Osteocyte (in vitro differentiated cells): ENCODE measurements around the gene ATOH8. TPM values are rescaled to one million over a fixed set of nuclear protein-coding genes. Genes with fewer than 3 reads are reported as not detected.

Experiments used
- DNase-seq: peaks from one replicate; pipeline ENCODE4 v3.0.0; 2021; ENCODE audit warnings: mixed read lengths; ENCODE audit not compliant: unreplicated experiment; ENCODE audit errors: extremely low spot score
- H3K27ac Mint-ChIP-seq: one replicate; pipeline ENCODE4 v1.8.0; 2021; ENCODE audit warnings: mild to moderate bottlenecking, mixed read lengths; ENCODE audit not compliant: unreplicated experiment
- H3K27me3 Mint-ChIP-seq: one replicate; pipeline ENCODE4 v1.8.0; 2021; ENCODE audit warnings: mixed read lengths; ENCODE audit not compliant: unreplicated experiment
- H3K36me3 Mint-ChIP-seq: one replicate; pipeline ENCODE4 v1.8.0; 2021; ENCODE audit warnings: mixed read lengths; ENCODE audit not compliant: unreplicated experiment
- H3K4me1 Mint-ChIP-seq: one replicate; pipeline ENCODE4 v1.8.0; 2021; ENCODE audit warnings: mixed read lengths; ENCODE audit not compliant: unreplicated experiment
- H3K4me3 Mint-ChIP-seq: one replicate; pipeline ENCODE4 v1.8.0; 2021; ENCODE audit warnings: mild to moderate bottlenecking, moderate library complexity, mixed read lengths; ENCODE audit not compliant: unreplicated experiment
- H3K9me3 Mint-ChIP-seq: one replicate; pipeline ENCODE4 v1.8.0; 2021; ENCODE audit warnings: mixed read lengths; ENCODE audit not compliant: unreplicated experiment
- total RNA-seq: library from RNA; stranded (reverse); gene quantifications from 2 replicates; pipeline ENCODE4 v1.2.1, GENCODE V29; 2021
- TF ChIP-seq, protein P1 (sequence below): fragments of 200-600 bp; sonication (generic); IDR thresholded peaks from 2 replicates; pipeline ENCODE4 v1.5.0; 2021; ENCODE audit warnings: antibody characterized with exemption, mild to moderate bottlenecking, moderate library complexity

Gene ATOH8
- total RNA-seq, 1 donor from 2014 or later = 5.9 TPM

DNA sequence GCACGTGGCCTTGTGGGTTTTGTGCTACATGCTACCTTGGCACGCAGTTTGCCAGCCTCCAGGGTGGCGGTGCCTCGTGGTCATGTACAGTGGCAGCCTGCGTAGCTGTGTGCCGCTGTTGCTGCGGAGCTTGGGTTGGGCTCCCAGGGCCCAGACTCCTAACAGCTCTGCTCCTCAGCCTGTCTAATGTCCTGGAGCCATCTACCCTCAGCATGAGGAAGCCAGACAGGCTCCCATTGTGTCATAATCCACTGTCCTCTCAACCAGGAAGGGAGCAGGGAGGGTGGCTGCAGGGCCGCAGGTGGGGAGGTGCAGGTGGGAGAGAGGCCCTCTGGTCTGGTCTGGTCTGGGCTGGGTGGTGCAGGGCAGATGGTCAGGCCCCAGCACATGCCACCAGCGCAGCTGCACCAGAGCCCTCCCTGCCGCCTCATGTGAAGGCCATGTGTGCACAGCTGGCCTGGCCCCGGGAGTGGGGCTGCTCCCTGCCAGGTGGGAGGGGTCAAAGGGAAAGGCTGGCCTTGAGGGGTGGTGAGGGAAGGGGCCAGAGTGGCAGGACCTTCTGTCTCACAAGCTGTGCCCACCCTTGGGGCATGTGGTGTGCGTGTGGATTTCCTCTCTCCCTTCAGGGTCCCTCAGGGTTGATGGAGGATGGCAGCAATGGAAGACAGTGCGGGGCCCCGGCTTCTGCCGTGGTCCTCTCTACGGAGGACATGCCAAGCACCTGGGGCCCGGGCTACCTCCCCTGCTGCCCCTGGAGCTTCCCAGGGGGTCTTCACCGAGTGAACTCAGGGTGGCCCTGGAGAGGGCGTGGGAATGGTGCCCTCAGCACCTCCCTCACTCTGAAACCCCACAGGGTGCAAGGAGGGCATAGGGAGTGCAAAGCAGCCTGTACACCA lies 4.8 kb downstream of the ATOH8 start:
- peaks cover 8% of the 10 kb centered on the region for H3K27me3 Mint-ChIP-seq
- DNase-seq = no peak
- H3K4me3 Mint-ChIP-seq = no peak overlapping the region
- peaks cover 39% of the 10 kb centered on the region for H3K4me1 Mint-ChIP-seq
- H3K27ac Mint-ChIP-seq = no peak overlapping the region
- H3K9me3 Mint-ChIP-seq = no peaks in the 10 kb centered on the region
- TF ChIP-seq, protein P1, sequence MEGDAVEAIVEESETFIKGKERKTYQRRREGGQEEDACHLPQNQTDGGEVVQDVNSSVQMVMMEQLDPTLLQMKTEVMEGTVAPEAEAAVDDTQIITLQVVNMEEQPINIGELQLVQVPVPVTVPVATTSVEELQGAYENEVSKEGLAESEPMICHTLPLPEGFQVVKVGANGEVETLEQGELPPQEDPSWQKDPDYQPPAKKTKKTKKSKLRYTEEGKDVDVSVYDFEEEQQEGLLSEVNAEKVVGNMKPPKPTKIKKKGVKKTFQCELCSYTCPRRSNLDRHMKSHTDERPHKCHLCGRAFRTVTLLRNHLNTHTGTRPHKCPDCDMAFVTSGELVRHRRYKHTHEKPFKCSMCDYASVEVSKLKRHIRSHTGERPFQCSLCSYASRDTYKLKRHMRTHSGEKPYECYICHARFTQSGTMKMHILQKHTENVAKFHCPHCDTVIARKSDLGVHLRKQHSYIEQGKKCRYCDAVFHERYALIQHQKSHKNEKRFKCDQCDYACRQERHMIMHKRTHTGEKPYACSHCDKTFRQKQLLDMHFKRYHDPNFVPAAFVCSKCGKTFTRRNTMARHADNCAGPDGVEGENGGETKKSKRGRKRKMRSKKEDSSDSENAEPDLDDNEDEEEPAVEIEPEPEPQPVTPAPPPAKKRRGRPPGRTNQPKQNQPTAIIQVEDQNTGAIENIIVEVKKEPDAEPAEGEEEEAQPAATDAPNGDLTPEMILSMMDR = no peak
- no peaks in the 10 kb centered on the region for H3K36me3 Mint-ChIP-seq

DNA sequence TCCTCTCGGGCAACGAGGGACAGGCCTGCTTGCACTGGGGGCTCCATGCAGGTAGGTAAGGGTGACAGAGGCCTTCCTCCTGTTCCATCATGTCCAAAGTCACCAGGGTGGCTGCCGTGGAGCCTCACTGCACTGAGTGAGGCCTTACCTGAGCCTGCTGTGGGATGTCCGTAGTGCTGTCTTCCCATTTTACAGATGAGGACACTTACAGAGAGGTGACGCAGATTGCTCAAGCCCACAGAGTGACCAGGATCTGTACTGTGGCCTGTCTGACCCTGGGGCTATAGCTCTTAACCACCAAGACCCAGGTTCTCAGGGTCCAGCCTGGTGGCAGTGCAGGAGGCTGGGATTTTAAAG lies 5.4 kb downstream of the ATOH8 start:
- H3K27ac Mint-ChIP-seq = no peak overlapping the region
- no peak overlapping the region for H3K4me3 Mint-ChIP-seq
- TF ChIP-seq, protein P1 = no peak
- no peaks in the 10 kb centered on the region for H3K9me3 Mint-ChIP-seq
- no peak for DNase-seq
- peaks cover 8% of the 10 kb centered on the region for H3K27me3 Mint-ChIP-seq
- H3K4me1 Mint-ChIP-seq = peaks cover 37% of the 10 kb centered on the region
- H3K36me3 Mint-ChIP-seq = no peaks in the 10 kb centered on the region

DNA sequence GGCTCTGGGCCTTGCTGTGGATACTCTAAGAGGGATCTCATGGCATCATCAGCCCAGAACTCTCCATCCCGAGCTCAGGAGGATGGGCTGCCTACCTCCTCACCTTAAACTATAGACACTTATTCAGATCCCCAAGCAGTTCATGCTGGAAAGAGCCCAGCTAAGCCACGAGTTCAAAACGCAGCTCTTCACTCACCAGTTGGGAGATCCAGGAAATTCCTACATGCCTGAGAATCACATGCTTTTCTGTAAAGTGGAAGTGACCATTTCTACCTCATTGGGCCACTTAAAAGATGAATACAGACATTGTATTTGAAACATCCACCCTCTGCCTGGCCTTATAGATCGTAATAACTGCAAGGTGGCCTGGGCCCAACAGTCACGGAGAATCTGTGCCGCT lies 6.6 kb downstream of the ATOH8 start:
- TF ChIP-seq, protein P1 = no peak
- Mint-ChIP-seq H3K27me3 (peaks cover 8% of the 10 kb centered on the region), H3K36me3 (peaks cover 2% of the 10 kb centered on the region), H3K4me1 (peaks cover 40% of the 10 kb centered on the region), H3K27ac (no peak overlapping the region), H3K9me3 (no peaks in the 10 kb centered on the region), H3K4me3 (no peak overlapping the region)
- no peak for DNase-seq

DNA sequence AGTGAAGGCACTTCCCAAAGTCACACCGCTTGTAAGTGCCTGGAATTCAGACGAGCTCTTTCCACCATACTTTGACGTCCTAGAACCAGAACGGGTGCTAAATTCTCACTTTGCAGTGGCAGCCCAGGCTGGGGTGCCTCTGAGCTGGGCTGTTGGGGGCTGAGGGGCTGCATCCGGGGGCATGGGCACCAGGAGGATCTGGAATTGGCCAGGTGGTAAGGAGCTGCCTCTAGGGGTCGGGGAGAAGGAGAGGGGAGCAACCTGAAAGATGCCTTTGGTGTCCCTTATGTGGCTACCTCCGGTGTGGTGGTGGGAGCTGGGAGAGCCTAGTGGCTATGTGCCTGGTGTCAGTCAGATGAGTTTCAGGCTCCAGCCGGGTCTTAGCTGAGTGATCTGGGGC lies 7.1 kb downstream of the ATOH8 start:
- TF ChIP-seq, protein P1 = no peak
- H3K4me1 Mint-ChIP-seq = peaks cover 42% of the 10 kb centered on the region
- H3K4me3 Mint-ChIP-seq = no peak overlapping the region
- H3K9me3 Mint-ChIP-seq = no peaks in the 10 kb centered on the region
- DNase-seq = no peak
- peaks cover 2% of the 10 kb centered on the region for H3K36me3 Mint-ChIP-seq
- H3K27ac Mint-ChIP-seq = no peak overlapping the region
- H3K27me3 Mint-ChIP-seq = peaks cover 5% of the 10 kb centered on the region

DNA sequence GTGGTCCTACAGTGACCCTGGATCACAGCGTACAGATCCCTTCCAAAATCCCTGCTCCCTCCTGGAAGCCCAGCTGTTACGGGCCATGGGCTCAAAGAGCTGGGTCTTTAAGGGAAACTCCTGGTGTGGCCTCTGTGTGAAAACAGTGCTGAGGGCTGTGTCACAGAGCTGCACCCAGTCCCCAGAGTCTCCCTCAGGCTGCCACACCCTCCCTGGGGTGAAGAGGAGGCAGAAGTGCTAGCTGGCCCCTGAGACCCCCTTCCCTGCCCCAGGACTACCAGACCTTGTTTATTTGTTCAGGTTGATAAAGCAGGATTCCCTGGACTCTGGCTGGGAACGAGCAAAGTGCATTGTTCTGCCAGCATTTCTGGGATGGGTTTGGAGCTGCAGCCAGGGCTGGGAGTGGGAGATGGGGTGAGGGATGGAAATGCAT lies 7.7 kb downstream of the ATOH8 start:
- no peak overlapping the region for H3K4me3 Mint-ChIP-seq
- H3K4me1 Mint-ChIP-seq = peaks cover 46% of the 10 kb centered on the region
- DNase-seq = no peak
- H3K9me3 Mint-ChIP-seq = no peaks in the 10 kb centered on the region
- H3K27ac Mint-ChIP-seq = no peak overlapping the region
- H3K27me3 Mint-ChIP-seq = peaks cover 5% of the 10 kb centered on the region
- TF ChIP-seq, protein P1 = no peak
- peaks cover 2% of the 10 kb centered on the region for H3K36me3 Mint-ChIP-seq
